GM21723 (cell line): Measurements from ENCODE around the gene DDRGK1.
"Not testable (repeated sequence)": the region's sequence is repeated elsewhere in the genome, so short reads cannot be mapped to it uniquely, and the experiment has no call there.

Experiments
- ATAC-seq: cut with Tn5 transposase; IDR thresholded peaks from one replicate; pipeline ENCODE4 v1.9.1; 2021; ENCODE audit warnings: mild to moderate bottlenecking, moderate library complexity; ENCODE audit not compliant: unreplicated experiment

DDRGK1 gene

GRCh38 chr20:3221398-3222226 lies 17.1 kb upstream of the DDRGK1 start:
- ATAC-seq, result no peak

DNA sequence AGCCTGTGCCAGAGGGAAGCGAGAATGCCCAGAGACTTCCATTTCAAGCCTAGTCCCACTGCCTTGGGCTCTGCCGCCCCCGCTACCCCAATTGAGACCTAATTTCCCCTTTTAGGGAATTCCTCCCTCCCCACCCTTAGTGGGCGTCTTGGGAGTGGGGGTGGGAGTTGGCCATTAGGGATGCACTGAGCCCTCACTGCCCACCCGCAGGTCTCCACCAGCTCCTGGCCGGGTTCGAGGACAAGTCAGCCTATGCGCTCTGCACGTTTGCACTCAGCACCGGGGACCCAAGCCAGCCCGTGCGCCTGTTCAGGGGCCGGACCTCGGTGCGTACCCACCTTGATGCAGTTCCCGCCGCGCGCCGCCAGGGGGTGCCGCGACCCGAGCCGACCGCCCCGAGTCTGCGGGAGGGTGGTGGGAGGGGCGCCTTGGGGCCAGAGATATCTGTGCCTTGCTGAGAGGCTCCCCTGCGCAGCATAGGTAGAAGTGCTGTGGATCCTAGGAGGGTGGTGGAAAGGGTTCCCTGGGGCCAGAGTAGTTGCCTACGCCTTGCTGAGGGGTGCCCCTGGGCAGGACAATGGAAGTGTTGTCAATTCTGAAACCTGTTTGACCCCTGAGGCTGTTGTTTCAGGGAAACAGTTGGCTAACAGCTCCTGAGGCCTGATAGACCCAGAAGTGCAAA lies 14.0 kb upstream of the DDRGK1 start:
- peak; percentile 65 for ATAC-seq

GRCh38 chr20:3215359-3215917 lies 11.0 kb upstream of the DDRGK1 start:
- not testable (repeated sequence) for ATAC-seq

DNA sequence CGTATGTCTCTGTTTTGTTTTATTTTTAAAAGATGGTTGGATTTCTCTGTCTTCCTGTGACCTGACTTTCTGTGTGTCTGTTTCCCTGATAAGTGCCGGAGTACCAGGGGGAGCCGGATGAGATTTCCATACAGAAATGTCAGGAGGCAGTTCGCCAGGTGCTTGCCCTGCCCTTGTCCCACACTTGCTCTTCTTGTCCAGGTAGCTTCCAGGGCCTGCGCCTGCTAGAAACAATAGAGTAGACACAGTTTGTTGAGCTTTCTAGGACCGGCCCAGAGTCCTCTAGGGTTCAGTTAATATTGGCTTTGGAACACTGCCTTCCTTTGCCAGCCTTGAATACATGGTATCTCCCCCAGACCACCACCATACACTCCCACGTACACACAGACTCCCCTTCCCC lies 8.7 kb upstream of the DDRGK1 start:
- ATAC-seq, result no peak

- ATAC-seq, result no peak
These were observed 5.9 kb upstream of the DDRGK1 start for GRCh38 chr20:3210346-3210745.

GRCh38 chr20:3209946-3210317 lies 5.5 kb upstream of the DDRGK1 start:
- ATAC-seq, result peak; percentile 25

DNA sequence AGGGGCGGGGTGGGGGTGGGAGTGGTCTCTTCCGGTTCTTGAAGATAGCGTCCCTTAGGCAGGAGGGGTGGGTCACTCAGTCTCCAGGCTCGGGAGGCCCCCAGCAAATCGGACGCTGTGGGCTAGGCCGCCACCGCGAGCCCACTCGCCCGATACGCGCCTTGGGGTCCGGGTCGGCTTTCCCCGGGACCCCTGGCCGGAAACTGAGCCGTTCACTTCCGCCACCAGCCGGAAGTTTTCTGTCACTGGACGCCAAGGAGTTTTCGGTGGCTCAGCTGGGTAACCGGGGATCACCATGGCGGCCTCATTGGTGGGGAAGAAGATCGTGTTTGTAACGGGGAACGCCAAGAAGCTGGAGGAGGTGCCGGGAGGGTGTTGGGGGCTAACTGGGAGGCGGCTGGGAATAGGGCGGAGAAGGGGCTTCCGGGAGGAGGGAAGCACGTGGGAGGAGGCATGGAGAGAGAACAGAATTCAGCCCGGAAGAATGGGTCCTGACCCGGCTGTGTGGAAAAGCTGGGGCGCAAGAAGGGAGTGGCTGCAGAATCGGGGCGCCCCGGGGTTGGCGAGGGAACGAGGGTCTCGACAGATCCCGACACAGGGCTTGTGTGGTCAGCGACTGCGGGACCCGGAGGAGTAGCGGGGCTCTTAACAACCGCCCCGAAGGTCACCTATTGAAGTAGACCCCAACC lies 4.9 kb upstream of the DDRGK1 start, which contains the start of gene ITPA:
Gene ITPA, plus strand, starts transcription at position 242 of the 689 bp plus-strand sequence. Its CDS starts 54 bp downstream, at position 296.
- peak; percentile 53 for ATAC-seq

DNA sequence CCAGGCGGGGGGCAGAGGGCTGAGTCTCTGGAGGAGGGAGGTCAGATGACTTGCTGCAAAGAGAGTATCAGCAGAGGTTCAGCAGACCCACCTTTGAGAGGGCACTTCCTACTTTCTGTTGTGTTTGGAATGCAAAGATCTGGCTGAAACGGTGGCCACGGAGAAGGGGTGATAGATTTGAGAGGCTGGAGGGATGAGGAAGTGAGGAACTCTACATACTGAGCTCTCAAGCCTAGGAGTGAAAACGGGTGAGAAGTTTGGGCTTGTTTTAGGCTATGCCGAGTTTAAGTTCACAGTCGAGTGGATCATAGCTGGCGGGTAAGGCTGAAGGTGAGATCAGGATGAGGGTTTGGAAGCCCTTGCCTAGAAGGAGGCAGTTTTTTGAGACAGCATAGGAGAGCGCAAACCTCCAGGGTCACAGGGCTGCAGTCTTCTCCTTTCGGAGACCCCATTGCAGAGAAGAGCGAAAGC lies 4.3 kb upstream of the DDRGK1 start:
- peak; percentile 5 for ATAC-seq

DNA sequence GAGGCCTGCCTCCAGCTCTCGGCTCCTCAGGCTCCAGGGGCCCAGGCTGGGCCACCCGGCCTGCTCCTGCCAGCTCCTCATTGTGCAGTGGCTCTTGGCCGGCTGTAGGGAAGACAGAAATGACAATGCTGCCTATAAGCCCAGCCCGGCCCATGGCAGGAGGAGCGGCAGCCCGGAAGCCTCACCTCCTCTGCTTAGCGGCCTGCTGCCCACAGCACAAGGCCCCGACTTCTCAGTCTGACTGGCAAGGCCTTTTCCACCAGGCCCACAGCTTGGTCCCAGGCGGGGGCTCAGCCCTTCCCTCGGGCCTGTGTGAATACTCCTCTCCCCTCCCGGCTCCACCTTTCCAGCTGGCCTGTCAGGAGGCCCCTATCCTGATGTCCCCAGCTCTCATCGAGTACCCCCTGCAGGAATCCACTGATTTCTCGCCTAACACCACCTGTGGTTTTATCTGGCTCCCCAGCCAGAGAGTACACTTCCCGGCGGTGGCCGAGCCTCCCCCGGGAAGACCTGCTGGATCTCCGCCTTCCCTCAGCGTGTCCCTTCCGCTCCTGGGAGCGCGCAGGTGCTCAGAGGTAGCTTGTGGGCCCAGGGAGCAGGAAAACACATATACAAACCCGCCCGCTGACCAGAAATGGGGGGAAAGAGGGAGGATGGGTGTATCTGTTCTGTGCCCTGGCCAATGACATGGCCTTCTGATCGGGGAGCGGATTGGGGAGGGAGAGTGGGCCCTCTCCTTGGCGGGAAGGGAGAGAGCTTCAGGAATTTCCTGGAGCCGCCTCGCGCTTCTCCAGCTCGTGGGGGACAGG lies 963 bp downstream of the DDRGK1 start:
- peak; percentile 18 for ATAC-seq

- no peak for ATAC-seq
These were observed 1.5 kb downstream of the DDRGK1 start for GRCh38 chr20:3202965-3203314.

- ATAC-seq, result no peak
These were observed 4.3 kb downstream of the DDRGK1 start for GRCh38 chr20:3199976-3200755.

- ATAC-seq, result no peak
These were observed 5.3 kb downstream of the DDRGK1 start for GRCh38 chr20:3199206-3199605.

- no peak for ATAC-seq
These were observed 8.8 kb downstream of the DDRGK1 start for GRCh38 chr20:3195590-3196237.

GRCh38 chr20:3194617-3195280 lies 9.7 kb downstream of the DDRGK1 start:
- no peak for ATAC-seq

DNA sequence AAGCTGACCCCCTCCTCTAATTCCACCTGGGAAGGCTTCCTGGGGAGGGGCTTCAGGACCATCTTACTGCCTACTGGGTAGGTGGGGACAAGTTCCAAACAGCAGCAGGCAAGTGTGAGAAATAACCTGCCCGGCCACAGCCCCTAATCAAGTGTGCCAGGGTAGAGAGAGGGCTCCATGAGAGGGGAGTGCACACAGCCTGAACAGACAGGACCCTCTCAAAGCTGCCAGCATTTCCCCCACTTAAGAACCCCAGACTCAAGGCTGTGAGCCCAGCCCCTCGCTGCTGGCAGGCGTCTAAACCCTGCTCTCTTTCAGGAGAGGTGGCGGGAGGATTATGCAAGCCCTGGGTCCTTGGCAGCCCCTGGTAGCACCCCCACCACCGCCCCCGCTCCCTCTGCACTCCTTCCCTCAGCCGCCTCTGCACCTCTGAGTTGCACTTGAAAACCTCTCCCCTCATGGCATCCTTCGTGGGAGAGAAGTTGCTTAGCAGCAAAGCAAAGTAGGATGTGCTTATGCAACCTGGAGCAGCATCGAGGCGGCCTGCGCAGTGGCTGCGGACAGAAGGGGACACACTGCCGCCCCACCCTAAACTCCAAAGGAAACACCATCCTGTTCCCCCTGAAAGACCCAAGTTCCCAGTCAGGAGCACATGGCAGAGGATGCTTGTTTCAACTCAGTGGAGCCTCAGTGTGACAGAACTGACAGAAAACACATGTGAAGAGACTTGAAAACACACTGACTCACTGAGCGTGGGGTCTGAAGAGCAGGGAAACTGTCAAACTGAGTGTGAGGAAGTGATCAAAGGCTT lies 10.5 kb downstream of the DDRGK1 start:
- no peak for ATAC-seq

DNA sequence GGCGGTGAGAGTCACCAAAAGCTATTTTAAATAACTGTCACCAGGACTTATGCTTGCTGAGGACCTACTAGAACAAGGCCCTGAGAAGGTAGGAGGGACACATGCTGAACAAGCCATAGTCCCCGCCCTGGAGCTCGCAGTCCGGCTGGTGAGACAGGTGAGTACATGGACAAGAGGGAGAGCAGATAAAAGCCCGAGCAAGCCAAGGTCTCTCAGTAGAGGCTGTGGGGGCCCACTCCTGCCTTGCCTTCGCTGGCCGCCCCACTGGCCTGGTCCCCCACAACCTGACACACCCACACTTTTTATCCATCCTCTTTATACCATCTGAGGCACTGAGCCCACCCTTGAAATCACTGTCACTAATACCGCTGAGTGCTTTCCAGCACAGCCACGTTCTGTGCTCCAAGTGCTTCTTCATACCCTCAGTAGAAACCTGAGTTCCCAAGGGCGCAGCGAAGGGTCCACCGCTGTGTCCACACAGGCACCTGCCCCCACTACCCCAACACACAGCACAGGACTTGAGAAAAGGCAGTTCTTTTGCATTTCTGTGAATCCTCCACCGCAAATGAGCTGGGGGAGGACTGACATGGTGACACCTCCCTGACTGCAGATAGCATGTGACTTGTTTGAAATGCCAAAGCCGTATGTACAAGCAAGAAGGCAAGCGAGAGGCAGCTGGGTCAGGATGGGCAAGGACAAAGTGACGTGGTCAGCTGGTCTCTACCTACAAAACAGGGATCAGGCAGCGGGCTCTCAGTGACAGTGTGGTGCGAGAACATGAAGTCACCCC lies 12.1 kb downstream of the DDRGK1 start:
- no peak for ATAC-seq

GRCh38 chr20:3190681-3191111 lies 13.8 kb downstream of the DDRGK1 start:
- no peak for ATAC-seq
